HG02943 (cell line): ENCODE results near the gene RASGRF2.
"Not testable (repeated sequence)": the region's sequence is repeated elsewhere in the genome, so short reads cannot be mapped to it uniquely, and the experiment has no call there.

Experiments
- ATAC-seq: cut with Tn5 transposase; IDR thresholded peaks from one replicate; pipeline ENCODE4 v1.9.1; 2021; ENCODE audit warnings: mild to moderate bottlenecking, low read depth, moderate library complexity; ENCODE audit not compliant: unreplicated experiment

Gene RASGRF2

GRCh38 chr5:81252904-81253303, 292.7 kb downstream of the RASGRF2 start:
- ATAC-seq = no peak

GRCh38 chr5:81253875-81254274, 293.7 kb downstream of the RASGRF2 start:
- ATAC-seq = no peak

GRCh38 chr5:81254886-81255559, 294.9 kb downstream of the RASGRF2 start:
- ATAC-seq = no peak

- ATAC-seq = no peak
Observed at GRCh38 chr5:81256766-81257165, 296.6 kb downstream of the RASGRF2 start.

GRCh38 chr5:81262796-81263195, 302.6 kb downstream of the RASGRF2 start:
- not testable (repeated sequence) for ATAC-seq

- no peak for ATAC-seq
Observed at GRCh38 chr5:81265101-81265500, 304.9 kb downstream of the RASGRF2 start.

- ATAC-seq = no peak
Observed at GRCh38 chr5:81268521-81269196, 308.5 kb downstream of the RASGRF2 start.

- ATAC-seq = no peak
Observed at GRCh38 chr5:81269751-81270393, 309.7 kb downstream of the RASGRF2 start.

- not testable (repeated sequence) for ATAC-seq
Observed at GRCh38 chr5:81270394-81271027, 310.3 kb downstream of the RASGRF2 start.
